Measurements from ENCODE around the gene C9orf72. TPM values are rescaled to one million over a fixed set of nuclear protein-coding genes. Genes with fewer than 3 reads are reported as not detected.

Gene C9orf72
- total RNA-seq, 1 donor from 2014 or later = 20.3 TPM

GRCh38 chr9:27599102-27599869 lies 26.0 kb upstream of the C9orf72 start:
- DNase-seq (ENCODE audit: low read depth) = peak; percentile 55

GRCh38 chr9:27595733-27596132 lies 22.5 kb upstream of the C9orf72 start:
- H3K27me3 ChIP-seq (ENCODE audit: control insufficient read depth, insufficient read depth, low read length) = no peaks in the 10 kb centered on the region
- TF ChIP-seq CTCF (IDR thresholded peaks at IDR 0.05; ENCODE audit: insufficient read depth, low read length, severe bottlenecking) = no peak
- FAIRE-seq (no peak), DNase-seq (ENCODE audit: low read depth) (no peak)
- no peak overlapping the region for H3K4me3 ChIP-seq (ENCODE audit: low read depth, low read length)
- no peaks in the 10 kb centered on the region for H3K36me3 ChIP-seq (ENCODE audit: control insufficient read depth, insufficient read depth, low read length)

More at GRCh38 chr9:27599102-27599869, 26.0 kb upstream of the C9orf72 start:
- FAIRE-seq = no peak
- Histone ChIP-seq H3K4me3 (ENCODE audit: low read depth, low read length) (no peak overlapping the region), H3K27me3 (ENCODE audit: control insufficient read depth, insufficient read depth, low read length) (no peaks in the 10 kb centered on the region), H3K36me3 (ENCODE audit: control insufficient read depth, insufficient read depth, low read length) (no peaks in the 10 kb centered on the region)
- no peak for TF ChIP-seq CTCF (IDR thresholded peaks at IDR 0.05; ENCODE audit: insufficient read depth, low read length, severe bottlenecking)

- FAIRE-seq (no peak), DNase-seq (ENCODE audit: low read depth) (no peak)
- no peak for TF ChIP-seq CTCF (IDR thresholded peaks at IDR 0.05; ENCODE audit: insufficient read depth, low read length, severe bottlenecking)
- no peak overlapping the region for H3K4me3 ChIP-seq (ENCODE audit: low read depth, low read length)
- no peaks in the 10 kb centered on the region for H3K36me3 ChIP-seq (ENCODE audit: control insufficient read depth, insufficient read depth, low read length)
- no peaks in the 10 kb centered on the region for H3K27me3 ChIP-seq (ENCODE audit: control insufficient read depth, insufficient read depth, low read length)
Measured at GRCh38 chr9:27591672-27592071, 18.4 kb upstream of the C9orf72 start.

- no peaks in the 10 kb centered on the region for H3K36me3 ChIP-seq (ENCODE audit: control insufficient read depth, insufficient read depth, low read length)
- TF ChIP-seq CTCF (IDR thresholded peaks at IDR 0.05; ENCODE audit: insufficient read depth, low read length, severe bottlenecking) = no peak
- no peak for FAIRE-seq
- H3K27me3 ChIP-seq (ENCODE audit: control insufficient read depth, insufficient read depth, low read length) = no peaks in the 10 kb centered on the region
- DNase-seq (ENCODE audit: low read depth) = peak; percentile 52
- no peak overlapping the region for H3K4me3 ChIP-seq (ENCODE audit: low read depth, low read length)
Measured at GRCh38 chr9:27591093-27591492, 17.8 kb upstream of the C9orf72 start.

GRCh38 chr9:27590651-27591050 lies 17.4 kb upstream of the C9orf72 start:
- Histone ChIP-seq H3K27me3 (ENCODE audit: control insufficient read depth, insufficient read depth, low read length) (no peaks in the 10 kb centered on the region), H3K4me3 (ENCODE audit: low read depth, low read length) (no peak overlapping the region), H3K36me3 (ENCODE audit: control insufficient read depth, insufficient read depth, low read length) (no peaks in the 10 kb centered on the region)
- no peak for TF ChIP-seq CTCF (IDR thresholded peaks at IDR 0.05; ENCODE audit: insufficient read depth, low read length, severe bottlenecking)
- peak; percentile 58 for DNase-seq (ENCODE audit: low read depth)
- FAIRE-seq = no peak

GRCh38 chr9:27589462-27589861 lies 16.2 kb upstream of the C9orf72 start:
- no peak for TF ChIP-seq CTCF (IDR thresholded peaks at IDR 0.05; ENCODE audit: insufficient read depth, low read length, severe bottlenecking)
- no peak for FAIRE-seq

More at GRCh38 chr9:27589462-27589861, 16.2 kb upstream of the C9orf72 start:
- H3K4me3 ChIP-seq (ENCODE audit: low read depth, low read length) = no peak overlapping the region
- no peaks in the 10 kb centered on the region for H3K36me3 ChIP-seq (ENCODE audit: control insufficient read depth, insufficient read depth, low read length)
- no peak for DNase-seq (ENCODE audit: low read depth)
- no peaks in the 10 kb centered on the region for H3K27me3 ChIP-seq (ENCODE audit: control insufficient read depth, insufficient read depth, low read length)

All from bronchial epithelial cell (primary cell).